VCaP (cell line): ENCODE results near the gene LDHAL6B.

ENCODE experiments used
- H3K27ac ChIP-seq: fragments of 450-650 bp; 2 replicates; pipeline ENCODE4 v1.5.1; 2017
- TF ChIP-seq, protein P1 (sequence below): fragments of 450-650 bp; conservative IDR thresholded peaks from 2 replicates; pipeline ENCODE4 v1.5.1; 2017; ENCODE audit warnings: mild to moderate bottlenecking, moderate library complexity

Gene LDHAL6B

GRCh38 chr15:59172289-59172901 lies 34.2 kb upstream of the LDHAL6B start:
- TF ChIP-seq, protein P1, sequence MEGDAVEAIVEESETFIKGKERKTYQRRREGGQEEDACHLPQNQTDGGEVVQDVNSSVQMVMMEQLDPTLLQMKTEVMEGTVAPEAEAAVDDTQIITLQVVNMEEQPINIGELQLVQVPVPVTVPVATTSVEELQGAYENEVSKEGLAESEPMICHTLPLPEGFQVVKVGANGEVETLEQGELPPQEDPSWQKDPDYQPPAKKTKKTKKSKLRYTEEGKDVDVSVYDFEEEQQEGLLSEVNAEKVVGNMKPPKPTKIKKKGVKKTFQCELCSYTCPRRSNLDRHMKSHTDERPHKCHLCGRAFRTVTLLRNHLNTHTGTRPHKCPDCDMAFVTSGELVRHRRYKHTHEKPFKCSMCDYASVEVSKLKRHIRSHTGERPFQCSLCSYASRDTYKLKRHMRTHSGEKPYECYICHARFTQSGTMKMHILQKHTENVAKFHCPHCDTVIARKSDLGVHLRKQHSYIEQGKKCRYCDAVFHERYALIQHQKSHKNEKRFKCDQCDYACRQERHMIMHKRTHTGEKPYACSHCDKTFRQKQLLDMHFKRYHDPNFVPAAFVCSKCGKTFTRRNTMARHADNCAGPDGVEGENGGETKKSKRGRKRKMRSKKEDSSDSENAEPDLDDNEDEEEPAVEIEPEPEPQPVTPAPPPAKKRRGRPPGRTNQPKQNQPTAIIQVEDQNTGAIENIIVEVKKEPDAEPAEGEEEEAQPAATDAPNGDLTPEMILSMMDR: no peak
- no peak overlapping the region for H3K27ac ChIP-seq

DNA sequence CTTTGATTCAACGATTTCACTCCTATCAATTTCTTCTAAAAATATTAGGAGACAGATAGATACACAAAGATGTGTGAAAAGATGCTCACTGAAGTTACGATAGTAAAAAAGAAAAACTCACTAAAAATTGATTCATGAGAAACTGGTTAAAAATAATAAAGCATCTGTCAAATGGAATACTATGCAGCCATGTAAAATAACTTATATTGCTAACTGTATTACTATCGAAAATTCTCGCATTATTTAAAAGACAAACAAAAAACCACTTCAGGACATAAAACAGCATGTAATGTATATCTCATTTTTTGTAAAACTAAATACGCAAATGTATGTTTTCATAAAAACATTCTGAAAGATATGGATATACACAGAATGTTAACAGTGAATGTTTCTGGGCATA lies 33.4 kb upstream of the LDHAL6B start:
- TF ChIP-seq, protein P1: no peak
- H3K27ac ChIP-seq: no peak overlapping the region

DNA sequence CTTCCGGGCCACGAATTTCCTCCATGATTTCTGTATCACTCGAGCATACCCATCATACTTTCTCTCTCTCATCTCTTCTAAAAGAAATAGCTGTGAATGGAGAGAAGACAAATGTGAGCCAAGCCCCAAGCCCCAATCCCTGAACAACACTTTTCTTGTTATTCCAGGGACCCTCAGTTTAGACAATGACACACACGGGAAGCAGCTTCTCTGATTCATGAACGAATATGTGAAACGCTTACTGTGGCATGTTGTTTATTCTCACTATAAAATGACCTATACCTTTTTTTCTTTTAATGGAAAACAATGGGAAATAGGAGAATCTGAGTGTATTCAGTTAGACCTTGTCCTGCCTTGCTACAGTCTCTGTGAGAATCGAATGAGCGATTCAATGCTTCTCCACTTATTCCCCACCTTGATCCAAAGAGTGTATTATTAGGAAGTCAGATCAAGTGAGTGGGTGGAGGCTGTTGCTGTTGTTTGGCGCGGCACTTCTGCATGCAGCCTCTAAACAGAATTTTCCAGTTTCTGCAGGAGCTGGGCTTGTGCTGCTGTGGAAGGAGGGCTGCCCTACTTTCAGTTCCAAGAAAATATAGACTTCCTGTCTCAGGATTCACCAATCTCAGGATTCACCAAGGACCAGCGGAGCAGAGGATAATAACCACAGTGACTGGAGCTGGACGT lies 32.4 kb upstream of the LDHAL6B start:
- TF ChIP-seq, protein P1: no peak
- no peak overlapping the region; the same call in 1 of the 2 replicates for H3K27ac ChIP-seq

DNA sequence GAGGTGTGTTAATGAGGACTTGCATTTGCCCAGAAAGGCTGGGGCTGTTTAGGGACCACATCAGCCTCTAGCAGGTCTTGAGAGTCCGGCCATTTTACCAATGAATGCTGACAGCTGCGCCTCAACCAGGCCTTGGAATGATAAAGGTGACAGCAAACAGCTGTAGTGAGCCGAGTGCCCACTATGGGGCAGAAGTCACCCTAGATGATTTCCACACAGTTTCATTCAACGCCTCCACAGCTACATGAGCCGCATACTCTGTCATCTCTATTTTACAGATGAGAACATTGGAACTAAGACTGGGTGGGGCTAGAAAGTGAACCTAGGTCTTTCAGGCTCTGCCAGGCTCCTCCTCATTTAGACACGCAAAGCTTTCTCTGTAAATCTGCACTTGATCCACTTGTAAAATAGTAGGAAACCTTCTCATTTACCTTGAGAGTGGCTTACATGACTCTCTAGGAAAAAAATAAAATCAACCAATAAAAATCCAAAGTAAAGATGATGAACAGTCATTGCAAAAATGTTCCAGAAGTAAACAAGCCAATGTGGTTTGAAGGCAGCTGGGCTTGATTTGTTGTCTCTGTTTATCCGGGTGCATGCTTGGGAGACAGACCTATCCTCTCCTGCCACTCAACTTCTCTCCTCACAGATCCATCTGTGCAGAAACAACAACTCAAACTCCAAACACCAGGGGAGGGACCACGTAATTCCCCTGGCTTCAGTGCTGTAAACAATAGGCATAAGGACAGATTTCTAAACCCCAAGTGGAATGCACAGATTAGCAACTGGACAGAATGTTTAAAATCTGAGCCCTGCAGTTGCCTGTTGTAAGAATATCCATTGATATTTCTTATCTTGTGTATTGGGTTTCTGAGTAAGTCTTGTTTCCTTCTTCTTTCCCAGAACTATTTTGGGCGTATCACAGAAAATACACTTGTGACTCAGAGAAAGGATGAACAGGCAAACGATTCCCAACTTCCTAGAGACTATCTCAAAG lies 31.5 kb upstream of the LDHAL6B start:
- TF ChIP-seq, protein P1: peak; percentile 69

DNA sequence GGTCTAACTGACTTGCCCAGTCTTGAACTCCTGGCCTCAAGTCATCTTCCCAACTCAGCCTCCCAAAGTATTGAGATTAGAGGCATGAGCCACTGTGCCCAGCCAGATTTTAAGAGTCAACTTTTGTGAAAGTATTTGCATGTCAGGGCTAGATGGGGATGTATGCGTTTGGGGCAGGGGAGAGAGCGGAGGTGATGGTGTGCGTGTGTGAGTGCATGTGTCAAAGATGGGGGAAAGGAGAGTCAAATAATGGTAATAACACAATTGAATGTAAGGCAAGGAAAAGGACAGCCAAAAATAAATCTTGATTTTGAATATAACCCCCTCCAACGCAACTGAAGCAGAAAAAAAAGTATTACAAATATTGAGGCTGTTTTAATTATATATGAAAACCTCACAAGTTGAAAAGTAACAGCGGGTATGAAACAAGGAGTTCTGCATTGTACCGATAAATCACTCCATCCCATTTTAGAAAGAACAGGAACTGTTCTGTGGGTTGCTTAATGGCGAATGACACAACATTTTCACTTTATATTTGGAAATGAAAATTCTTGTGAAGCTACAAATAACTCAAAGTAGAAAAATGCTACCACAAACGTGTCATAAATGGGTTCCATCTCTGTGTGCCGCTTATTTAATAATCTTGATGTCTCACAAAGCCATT lies 29.9 kb upstream of the LDHAL6B start:
- TF ChIP-seq, protein P1: no peak
- H3K27ac ChIP-seq: no peak overlapping the region

More for the DNA sequence above, 31.5 kb upstream of the LDHAL6B start:
- no peak overlapping the region; the same call in 1 of the 2 replicates for H3K27ac ChIP-seq

DNA sequence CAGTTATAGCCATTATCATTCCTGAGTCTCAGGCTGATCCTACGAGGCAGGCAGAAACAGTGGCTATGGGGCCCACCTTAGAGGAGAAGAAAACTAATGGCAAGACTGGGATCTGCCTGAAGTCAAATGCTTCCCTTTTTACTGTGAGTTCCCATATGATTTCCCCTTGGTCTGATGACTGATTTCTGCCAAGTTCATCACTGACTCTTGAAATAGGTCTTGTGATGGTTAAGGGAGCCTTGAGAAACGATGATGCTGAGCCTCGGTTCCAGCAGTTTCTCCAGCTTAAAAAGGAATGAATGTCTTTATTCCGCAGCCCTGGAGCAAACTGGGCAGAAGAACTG lies 29.4 kb upstream of the LDHAL6B start:
- TF ChIP-seq, protein P1: no peak
- no peak overlapping the region for H3K27ac ChIP-seq
